GM23248 (cell line): ENCODE data around the gene SIPA1L3. TPM values are rescaled to one million over a fixed set of nuclear protein-coding genes. Genes with fewer than 3 reads are reported as not detected.

Source experiments
- DNase-seq: peaks from one replicate; pipeline ENCODE4 v3.0.0-alpha.2; 2015
- H2AFZ ChIP-seq: fragments of 200-600 bp; sonication (generic); 2 replicates; pipeline ENCODE4 v1.6.1; 2016; ENCODE audit warnings: antibody characterized with exemption
- H3F3A ChIP-seq: fragments of 200-600 bp; sonication (generic); 2 replicates; pipeline ENCODE4 v1.6.1; 2016; ENCODE audit warnings: mild to moderate bottlenecking, antibody characterized with exemption, mixed run types; ENCODE audit not compliant: insufficient read depth
- H3K27ac ChIP-seq: fragments of 200-600 bp; sonication (generic); 2 replicates; pipeline ENCODE4 v1.5.1; 2016; ENCODE audit warnings: mild to moderate bottlenecking
- H3K27me3 ChIP-seq: fragments of 200-600 bp; sonication (generic); replicated peaks from 2 replicates; pipeline ENCODE4 v1.6.1; 2016; ENCODE audit warnings: mild to moderate bottlenecking; ENCODE audit not compliant: insufficient read depth
- H3K36me3 ChIP-seq: fragments of 200-600 bp; sonication (generic); 2 replicates; pipeline ENCODE4 v1.6.1; 2016; ENCODE audit warnings: low read depth, mild to moderate bottlenecking
- H3K4me1 ChIP-seq: fragments of 200-600 bp; sonication (generic); 2 replicates; pipeline ENCODE4 v1.6.1; 2016; ENCODE audit warnings: mild to moderate bottlenecking; ENCODE audit not compliant: insufficient read depth
- H3K4me2 ChIP-seq: fragments of 200-600 bp; sonication (generic); one replicate; pipeline ENCODE4 v1.6.1; 2016; ENCODE audit warnings: mild to moderate bottlenecking; ENCODE audit not compliant: unreplicated experiment
- H3K4me3 ChIP-seq: fragments of 200-600 bp; sonication (generic); 2 replicates; pipeline ENCODE4 v1.5.1; 2016; ENCODE audit warnings: mild to moderate bottlenecking
- H3K79me2 ChIP-seq: fragments of 200-600 bp; sonication (generic); 2 replicates; pipeline ENCODE4 v1.6.1; 2016; ENCODE audit warnings: mild to moderate bottlenecking; ENCODE audit not compliant: insufficient read depth
- H3K9ac ChIP-seq: fragments of 200-600 bp; sonication (generic); 2 replicates; pipeline ENCODE4 v1.6.1; 2016; ENCODE audit warnings: mild to moderate bottlenecking
- H3K9me2 ChIP-seq: fragments of 200-600 bp; sonication (generic); 2 replicates; pipeline ENCODE4 v1.6.1; 2016; ENCODE audit warnings: mixed run types, mild to moderate bottlenecking, moderate library complexity; ENCODE audit not compliant: insufficient read depth
- H3K9me3 ChIP-seq: fragments of 200-600 bp; sonication (generic); one replicate; pipeline ENCODE4 v1.6.1; 2017; ENCODE audit warnings: low read depth
- H4K20me1 ChIP-seq: fragments of 200-600 bp; sonication (generic); 2 replicates; pipeline ENCODE4 v1.6.0; 2016; ENCODE audit not compliant: insufficient read depth
- EZH2 ChIP-seq: fragments of 200-600 bp; sonication (generic); IDR thresholded peaks from 2 replicates; pipeline ENCODE4 v1.6.1; 2018; ENCODE audit warnings: antibody characterized with exemption, mild to moderate bottlenecking; ENCODE audit not compliant: insufficient read depth, poor library complexity, severe bottlenecking
- EZH2phosphoT487 ChIP-seq: fragments of 200-600 bp; sonication (generic); IDR thresholded peaks from 2 replicates; pipeline ENCODE4 v1.6.1; 2018; ENCODE audit warnings: antibody characterized with exemption, moderate library complexity, mild to moderate bottlenecking, low read depth; ENCODE audit not compliant: insufficient read depth
- WGBS, 2 experiments: methylation state at CpG; one replicate each; pipeline ENCODE4 v1.1.6; 2015 to 2017; ENCODE audit warnings: low lambda C conversion rate in 2 of 2, low coverage in 1 of 2; ENCODE audit errors: missing lambda C conversion rate in 2 of 2; 5-methylcytosine and 5-hydroxymethylcytosine counted together
- in situ Hi-C: fragments of 300-500 bp; cut with MboI; formaldehyde crosslinking; loops from 2 replicates; pipeline ENCODE4 v1.15.0; 2020
- polyA plus RNA-seq: library from polyadenylated mRNA; unstranded; fragments of >200 nt; fragmentation: Nextera tagmentation; extraction: Ambion mirVana; gene quantifications from 2 replicates; pipeline ENCODE4 v1.2.1, GENCODE V29; 2016
- total RNA-seq: library from RNA; depleted of rRNA; stranded (reverse); fragments of >200 nt; shearing (Covaris generic); gene quantifications from 2 replicates; pipeline ENCODE4 v1.2.3, GENCODE V29; 2014

The SIPA1L3 gene
- total and polyA plus RNA-seq, 2 experiments from 2014 or later: 3.7 to 12.1 TPM

DNA sequence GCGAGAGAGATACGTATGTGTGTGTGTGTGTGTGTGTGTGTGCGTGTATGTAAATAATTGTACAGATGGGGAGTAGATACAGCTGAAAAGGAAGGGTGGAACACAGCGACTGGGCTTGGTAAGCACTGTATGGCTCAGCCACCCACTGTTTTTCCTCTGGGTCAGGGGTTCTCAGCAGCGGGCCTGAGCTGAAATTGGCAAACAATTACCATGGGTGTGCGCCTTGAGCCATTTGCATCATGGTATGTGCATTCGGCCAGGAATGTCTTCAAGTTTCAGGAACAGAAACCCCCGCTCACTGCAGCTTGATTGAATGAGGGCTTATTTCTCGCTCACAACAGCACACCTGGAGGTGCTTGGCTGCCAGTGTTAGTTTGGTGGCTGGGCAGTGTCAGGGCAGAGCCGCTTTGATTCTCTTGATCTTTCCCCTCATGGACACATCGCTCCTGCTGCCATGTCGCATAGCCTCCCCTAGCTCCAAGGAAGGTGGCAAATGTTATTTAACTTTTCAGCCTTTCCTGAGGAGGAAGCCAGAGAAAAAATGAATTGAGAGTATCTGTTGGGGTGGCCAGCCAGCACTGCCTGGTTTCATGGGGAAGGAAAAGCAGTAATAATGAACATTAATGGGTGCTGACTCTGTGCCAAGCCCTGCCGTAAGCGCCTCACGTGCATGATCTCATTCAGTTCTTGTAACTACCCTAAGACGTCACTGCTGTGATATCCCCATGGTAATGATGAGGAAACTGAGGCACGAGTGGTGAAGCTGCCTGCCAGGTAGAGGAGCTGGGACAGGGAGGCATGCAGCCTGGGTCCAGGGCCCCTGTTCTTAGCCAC lies 126.9 kb downstream of the SIPA1L3 start:
- Histone ChIP-seq H3K27me3 (no peaks in the 10 kb centered on the region), H3K9me2 (no peaks in the 10 kb centered on the region), H3K9me3 (no peaks in the 10 kb centered on the region), H3F3A (peaks cover 30% of the 10 kb centered on the region), H3K9ac (no peak overlapping the region), H3K79me2 (peaks cover 41% of the 10 kb centered on the region), H4K20me1 (no peaks in the 10 kb centered on the region), H3K27ac (peak overlapping the region; percentile 5; the same call in 1 of the 2 replicates), H3K4me1 (peaks cover 25% of the 10 kb centered on the region), H2AFZ (no peak overlapping the region), H3K36me3 (0 out of 2 replicates have a peak, but pooled peaks cover 4% of the 10 kb centered on the region), H3K4me3 (no peak overlapping the region), H3K4me2 (no peak overlapping the region)
- in situ Hi-C loops: no loop called here
- WGBS, 2 experiments: 81 to 82% methylated on average over 17 of the region's 17 CpGs
- no peak for TF ChIP-seq EZH2phosphoT487
- TF ChIP-seq EZH2: no peak
- DNase-seq: no peak

DNA sequence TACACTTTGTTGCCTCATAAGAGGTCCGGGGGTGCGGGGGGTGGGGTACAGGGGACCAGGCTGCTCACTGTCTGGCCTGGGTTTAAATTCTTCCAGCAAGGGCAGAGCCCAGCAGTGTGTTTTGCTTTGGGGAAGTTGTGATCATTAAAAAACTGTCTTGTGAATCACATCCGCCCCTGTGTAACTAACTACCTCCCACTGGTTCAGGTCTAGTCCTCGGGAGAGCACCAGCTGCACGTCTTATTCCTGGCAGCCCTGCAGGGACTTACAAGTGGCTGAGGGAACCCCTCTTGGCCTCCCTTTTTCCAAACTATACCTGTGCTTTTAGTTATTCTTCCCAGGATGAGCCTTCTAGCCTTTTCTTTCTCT lies 127.5 kb downstream of the SIPA1L3 start:
- H3K9me3 ChIP-seq: no peaks in the 10 kb centered on the region
- H3K4me3 ChIP-seq: no peak overlapping the region
- no peak for TF ChIP-seq EZH2
- no peak for TF ChIP-seq EZH2phosphoT487
- H2AFZ ChIP-seq: no peak overlapping the region
- in situ Hi-C loops: no loop called here
- H4K20me1 ChIP-seq: no peaks in the 10 kb centered on the region
- no peak overlapping the region for H3K4me2 ChIP-seq
- no peak overlapping the region for H3K9ac ChIP-seq
- peaks cover 41% of the 10 kb centered on the region for H3K79me2 ChIP-seq
- H3K9me2 ChIP-seq: no peaks in the 10 kb centered on the region
- H3F3A ChIP-seq: peaks cover 30% of the 10 kb centered on the region
- peak overlapping the region; percentile 5; the same call in 1 of the 2 replicates for H3K27ac ChIP-seq
- peaks cover 25% of the 10 kb centered on the region for H3K4me1 ChIP-seq
- 70 to 77% methylated on average over 3 to 5 of the region's 5 CpGs for WGBS, 2 experiments
- peak; percentile 40 for DNase-seq
- no peaks in the 10 kb centered on the region for H3K27me3 ChIP-seq
- 0 out of 2 replicates have a peak, but pooled peaks cover 4% of the 10 kb centered on the region for H3K36me3 ChIP-seq

DNA sequence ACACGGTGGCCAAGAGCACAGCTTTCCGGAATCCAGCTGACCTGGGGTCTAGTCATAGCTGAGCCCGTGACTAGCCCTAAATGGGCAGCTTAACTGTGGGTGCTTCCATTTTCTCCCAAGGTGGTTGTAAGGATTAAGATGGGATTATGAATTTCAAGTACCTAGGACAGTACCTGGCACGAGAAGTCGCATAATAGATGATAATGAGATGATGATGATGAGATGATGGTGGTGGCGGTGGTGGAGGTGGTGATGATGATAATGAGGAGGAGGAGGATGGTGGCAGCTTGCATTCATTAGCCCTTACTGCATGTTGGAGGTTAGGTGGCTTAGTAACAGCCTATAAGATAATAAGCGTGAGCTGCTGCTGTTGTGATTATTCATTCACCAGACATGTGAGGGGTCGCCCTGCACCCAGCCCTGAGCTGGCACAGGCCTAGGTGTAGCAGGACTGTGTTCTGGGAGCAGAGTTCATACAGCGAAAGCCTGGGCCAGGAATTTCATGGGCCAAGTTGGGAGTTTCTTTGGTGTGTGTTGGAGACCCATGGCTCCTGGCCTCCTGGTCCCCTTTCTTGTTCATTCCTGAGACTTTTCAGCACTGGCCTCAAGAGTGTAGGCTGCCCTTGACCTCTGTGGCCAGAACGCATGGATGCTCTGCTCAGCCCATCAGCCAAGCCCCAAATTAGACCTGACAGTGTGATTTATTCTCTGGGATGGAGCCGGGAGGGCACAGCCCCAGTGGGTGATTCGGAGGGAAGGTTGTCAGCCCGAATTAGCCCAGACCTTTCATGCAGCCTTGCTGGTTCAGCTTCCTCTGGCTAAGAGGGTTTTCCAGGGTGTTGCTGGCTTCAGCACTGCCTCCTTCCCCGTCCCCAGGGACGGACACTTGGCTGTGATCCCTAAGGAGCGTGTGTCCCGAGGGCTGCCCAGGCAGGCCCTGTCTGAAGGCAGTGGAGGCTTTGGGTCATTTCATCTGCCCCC lies 128.8 kb downstream of the SIPA1L3 start:
- Histone ChIP-seq H3K9ac (peak overlapping the region; percentile 72), H3K27me3 (no peaks in the 10 kb centered on the region), H3F3A (peaks cover 36% of the 10 kb centered on the region), H3K79me2 (peaks cover 41% of the 10 kb centered on the region), H3K9me2 (no peaks in the 10 kb centered on the region), H3K9me3 (no peaks in the 10 kb centered on the region), H3K36me3 (0 out of 2 replicates have a peak, but pooled peaks cover 4% of the 10 kb centered on the region), H3K27ac (peak overlapping the region; percentile 83), H3K4me2 (peak overlapping the region; percentile 43), H3K4me1 (peaks cover 31% of the 10 kb centered on the region), H2AFZ (no peak overlapping the region), H3K4me3 (no peak overlapping the region), H4K20me1 (no peaks in the 10 kb centered on the region)
- in situ Hi-C loops: no loop called here
- 29 to 35% methylated on average over 17 of the region's 17 CpGs for WGBS, 2 experiments
- no peak for TF ChIP-seq EZH2phosphoT487
- DNase-seq: peak; percentile 73
